ENCODE data around the gene CHTF18.
A peak's percentile ranks its signal among the peaks of the same experiment; 100 is the strongest.

CHTF18 gene

GRCh38 chr16:777826-778225 lies 10.6 kb upstream of the CHTF18 start:
- no peak overlapping the region for H3K4me3 Mint-ChIP-seq
- no peak for DNase-seq
- H3K27me3 Mint-ChIP-seq (ENCODE audit: low read depth, poor library complexity) = peaks cover 9% of the 10 kb centered on the region
- no peaks in the 10 kb centered on the region for H3K9me3 Mint-ChIP-seq
- peaks cover 8% of the 10 kb centered on the region for H3K4me1 Mint-ChIP-seq
- H3K36me3 Mint-ChIP-seq (ENCODE audit: low read depth) = no peaks in the 10 kb centered on the region
- peak overlapping the region; percentile 37 for H3K27ac Mint-ChIP-seq
- TF ChIP-seq CTCF (IDR thresholded peaks at IDR 0.05) = no peak

GRCh38 chr16:778447-778846 lies 10.0 kb upstream of the CHTF18 start:
- Mint-ChIP-seq H3K36me3 (ENCODE audit: low read depth) (no peaks in the 10 kb centered on the region), H3K27ac (no peak overlapping the region), H3K4me1 (peaks cover 8% of the 10 kb centered on the region), H3K4me3 (no peak overlapping the region), H3K27me3 (ENCODE audit: low read depth, poor library complexity) (peaks cover 9% of the 10 kb centered on the region), H3K9me3 (no peaks in the 10 kb centered on the region)
- TF ChIP-seq CTCF (IDR thresholded peaks at IDR 0.05) = no peak
- DNase-seq = no peak

GRCh38 chr16:778909-779527 lies 9.4 kb upstream of the CHTF18 start:
- no peak for TF ChIP-seq CTCF (IDR thresholded peaks at IDR 0.05)
- no peak for DNase-seq
- Mint-ChIP-seq H3K36me3 (ENCODE audit: low read depth) (no peaks in the 10 kb centered on the region), H3K9me3 (no peaks in the 10 kb centered on the region), H3K27ac (no peak overlapping the region), H3K4me1 (peaks cover 8% of the 10 kb centered on the region), H3K27me3 (ENCODE audit: low read depth, poor library complexity) (peaks cover 9% of the 10 kb centered on the region), H3K4me3 (no peak overlapping the region)

GRCh38 chr16:779561-779960 lies 8.9 kb upstream of the CHTF18 start:
- H3K4me3 Mint-ChIP-seq = no peak overlapping the region
- no peak for TF ChIP-seq CTCF (IDR thresholded peaks at IDR 0.05)
- no peaks in the 10 kb centered on the region for H3K9me3 Mint-ChIP-seq
- no peak for DNase-seq
- H3K27me3 Mint-ChIP-seq (ENCODE audit: low read depth, poor library complexity) = peaks cover 9% of the 10 kb centered on the region
- peaks cover 8% of the 10 kb centered on the region for H3K4me1 Mint-ChIP-seq
- no peak overlapping the region for H3K27ac Mint-ChIP-seq
- H3K36me3 Mint-ChIP-seq (ENCODE audit: low read depth) = no peaks in the 10 kb centered on the region

GRCh38 chr16:780296-780695 lies 8.1 kb upstream of the CHTF18 start:
- Mint-ChIP-seq H3K27ac (peak overlapping the region; percentile 69), H3K4me3 (no peak overlapping the region), H3K27me3 (ENCODE audit: low read depth, poor library complexity) (peaks cover 9% of the 10 kb centered on the region), H3K9me3 (no peaks in the 10 kb centered on the region), H3K4me1 (peaks cover 8% of the 10 kb centered on the region), H3K36me3 (ENCODE audit: low read depth) (no peaks in the 10 kb centered on the region)
- no peak for DNase-seq
- TF ChIP-seq CTCF (IDR thresholded peaks at IDR 0.05) = no peak

GRCh38 chr16:781346-782010 lies 6.9 kb upstream of the CHTF18 start:
- Mint-ChIP-seq H3K27me3 (ENCODE audit: low read depth, poor library complexity) (peaks cover 9% of the 10 kb centered on the region), H3K9me3 (no peaks in the 10 kb centered on the region), H3K36me3 (ENCODE audit: low read depth) (no peaks in the 10 kb centered on the region), H3K4me1 (peaks cover 8% of the 10 kb centered on the region), H3K27ac (no peak overlapping the region), H3K4me3 (no peak overlapping the region)
- no peak for DNase-seq
- no peak for TF ChIP-seq CTCF (IDR thresholded peaks at IDR 0.05)

Measured in nephron progenitor cell (in vitro differentiated cells).